GM12874 (cell line): Measurements from ENCODE around the gene KRT32.
A peak's percentile ranks its signal among the peaks of the same experiment; 100 is the strongest.

ENCODE experiments used
- TF ChIP-seq, protein P1 (sequence below): IDR thresholded peaks from 2 replicates; pipeline ENCODE4 v1.5.1; 2011; ENCODE audit warnings: low read depth, mild to moderate bottlenecking, control low read depth, low read length, moderate library complexity; ENCODE audit not compliant: insufficient read depth

Gene KRT32

DNA sequence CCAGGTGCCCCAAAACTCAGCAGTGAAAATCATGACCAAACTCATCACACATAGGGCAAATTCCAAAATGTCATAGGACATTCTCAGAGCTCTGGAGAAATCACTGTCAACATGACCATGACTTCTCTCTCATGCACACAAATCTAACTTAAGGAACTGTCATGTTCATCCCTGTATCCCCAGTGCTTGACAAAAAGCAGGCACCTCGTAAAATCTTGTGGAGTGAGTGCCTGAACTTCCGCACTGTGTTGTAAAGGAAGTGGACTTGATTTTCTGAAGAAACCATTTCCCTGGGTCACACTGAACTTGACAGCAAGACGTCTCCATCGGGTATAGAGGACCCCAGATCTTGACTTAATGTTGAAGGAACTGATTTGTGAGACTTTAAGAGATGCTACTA is 45.6 kb downstream of the KRT32 start:
- TF ChIP-seq, protein P1, sequence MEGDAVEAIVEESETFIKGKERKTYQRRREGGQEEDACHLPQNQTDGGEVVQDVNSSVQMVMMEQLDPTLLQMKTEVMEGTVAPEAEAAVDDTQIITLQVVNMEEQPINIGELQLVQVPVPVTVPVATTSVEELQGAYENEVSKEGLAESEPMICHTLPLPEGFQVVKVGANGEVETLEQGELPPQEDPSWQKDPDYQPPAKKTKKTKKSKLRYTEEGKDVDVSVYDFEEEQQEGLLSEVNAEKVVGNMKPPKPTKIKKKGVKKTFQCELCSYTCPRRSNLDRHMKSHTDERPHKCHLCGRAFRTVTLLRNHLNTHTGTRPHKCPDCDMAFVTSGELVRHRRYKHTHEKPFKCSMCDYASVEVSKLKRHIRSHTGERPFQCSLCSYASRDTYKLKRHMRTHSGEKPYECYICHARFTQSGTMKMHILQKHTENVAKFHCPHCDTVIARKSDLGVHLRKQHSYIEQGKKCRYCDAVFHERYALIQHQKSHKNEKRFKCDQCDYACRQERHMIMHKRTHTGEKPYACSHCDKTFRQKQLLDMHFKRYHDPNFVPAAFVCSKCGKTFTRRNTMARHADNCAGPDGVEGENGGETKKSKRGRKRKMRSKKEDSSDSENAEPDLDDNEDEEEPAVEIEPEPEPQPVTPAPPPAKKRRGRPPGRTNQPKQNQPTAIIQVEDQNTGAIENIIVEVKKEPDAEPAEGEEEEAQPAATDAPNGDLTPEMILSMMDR, result no peak

DNA sequence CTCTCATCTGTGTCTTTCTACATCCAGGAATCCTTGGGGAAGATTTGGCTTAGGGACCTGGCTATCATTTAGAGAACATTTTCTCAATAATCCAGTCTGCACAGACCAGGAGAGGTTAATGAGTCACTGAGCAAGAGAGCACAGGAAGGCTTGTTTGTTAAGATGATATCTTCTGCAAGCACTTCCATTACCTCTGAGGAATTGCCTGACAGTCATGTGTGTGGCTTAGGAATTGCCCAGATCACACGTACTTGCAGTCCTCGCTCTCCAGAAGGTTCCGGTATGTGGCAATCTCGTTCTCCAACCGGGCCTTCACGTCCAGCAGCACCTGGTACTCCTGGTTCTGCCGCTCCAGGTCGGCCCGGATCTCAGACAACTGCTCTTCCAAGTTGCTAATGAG is 46.1 kb downstream of the KRT32 start:
- TF ChIP-seq, protein P1, result no peak

DNA sequence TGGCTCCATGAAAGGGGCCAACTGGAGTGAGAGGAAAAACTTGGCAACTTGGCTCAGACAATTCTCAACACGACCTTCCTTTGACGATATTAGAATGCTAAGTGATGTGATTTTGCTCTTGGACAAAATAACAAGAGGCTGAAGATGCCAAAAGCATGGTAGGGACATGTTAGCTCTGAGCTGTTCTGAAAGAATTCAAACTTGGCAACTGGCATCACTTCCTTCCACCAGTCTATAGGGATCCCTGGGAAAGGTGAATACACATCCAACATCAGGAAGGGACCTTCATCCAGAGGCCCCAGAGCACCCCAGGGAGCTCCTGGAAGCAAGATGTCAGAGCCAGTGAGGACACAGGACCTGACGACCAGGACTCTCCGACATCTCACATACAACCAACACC is 47.1 kb downstream of the KRT32 start:
- TF ChIP-seq, protein P1, result no peak

DNA sequence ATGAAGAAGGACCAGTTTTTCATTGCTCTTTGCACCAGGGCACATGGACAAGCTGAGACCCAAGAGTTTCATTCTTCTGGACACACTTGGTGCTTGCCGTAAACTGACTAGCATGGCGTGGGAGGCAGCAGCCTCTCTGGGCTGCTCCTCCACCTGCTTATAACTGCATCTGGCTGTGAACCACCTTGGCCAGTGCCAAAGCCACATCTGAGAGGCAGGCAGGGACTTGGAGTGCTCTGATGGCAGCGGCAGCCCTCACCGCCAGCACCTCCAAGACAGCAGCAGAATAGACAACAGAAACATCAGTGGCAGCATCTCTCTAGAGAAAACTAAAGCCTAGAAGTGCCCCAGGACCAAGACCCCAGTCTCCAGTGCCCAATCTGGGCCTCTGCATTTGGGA is 47.5 kb downstream of the KRT32 start:
- TF ChIP-seq, protein P1, result no peak

DNA sequence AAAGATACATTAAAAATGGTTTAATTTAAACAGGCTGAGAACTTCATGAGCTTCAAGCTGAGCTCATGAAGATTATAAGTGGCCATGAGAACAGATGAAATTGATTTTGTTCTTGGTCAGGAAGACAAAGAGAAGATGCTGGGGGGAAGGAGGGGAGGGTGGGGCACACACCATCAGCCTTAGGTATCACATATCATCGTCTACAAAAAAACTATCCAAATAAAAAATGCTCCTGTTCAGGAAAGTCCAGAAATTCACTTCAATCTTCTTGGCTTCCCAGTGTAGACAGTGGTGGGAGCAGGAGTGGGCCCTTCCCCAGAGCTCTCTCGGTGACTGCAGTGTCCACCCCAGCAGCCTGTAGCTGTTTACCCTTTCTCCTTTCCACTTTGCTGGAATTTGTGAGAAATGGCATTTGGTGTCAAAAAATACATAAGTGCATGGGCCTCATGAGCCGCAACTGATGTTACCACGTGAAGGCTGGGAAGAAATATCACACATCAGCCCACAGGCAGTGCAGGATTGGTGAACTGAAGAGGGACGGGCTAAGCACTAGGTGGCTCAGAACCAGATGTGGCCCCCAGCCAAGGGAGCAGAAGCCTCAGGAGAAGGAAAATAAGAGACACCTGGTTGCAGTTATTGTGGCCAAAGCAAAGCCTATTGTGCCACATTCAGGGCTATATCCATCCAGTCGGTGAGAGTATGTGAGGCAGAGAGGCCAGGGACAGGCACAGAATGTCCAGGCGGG is 48.9 kb downstream of the KRT32 start:
- TF ChIP-seq, protein P1, result no peak

DNA sequence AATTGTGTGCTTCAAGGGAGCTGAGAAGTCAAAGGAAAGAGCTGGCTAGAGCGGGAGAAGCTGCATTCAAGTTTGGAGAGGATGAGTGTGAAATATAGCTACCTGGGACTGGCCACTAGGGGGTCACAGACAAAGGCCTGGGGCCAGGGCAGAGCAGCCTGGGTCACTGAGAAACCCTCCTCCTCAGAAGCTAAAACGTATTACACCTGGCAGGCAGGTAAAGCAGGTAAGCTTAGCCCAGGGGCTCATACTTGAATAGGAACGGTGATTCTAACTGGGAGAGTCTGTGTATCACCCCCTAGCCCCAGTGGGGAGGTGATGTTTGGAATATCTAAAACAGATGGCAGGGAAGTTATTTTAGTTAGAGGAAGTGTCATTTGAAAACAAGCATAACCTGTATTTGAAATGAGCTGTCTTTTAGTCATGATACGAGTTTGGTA is 49.6 kb downstream of the KRT32 start:
- TF ChIP-seq, protein P1, result peak; percentile 70

DNA sequence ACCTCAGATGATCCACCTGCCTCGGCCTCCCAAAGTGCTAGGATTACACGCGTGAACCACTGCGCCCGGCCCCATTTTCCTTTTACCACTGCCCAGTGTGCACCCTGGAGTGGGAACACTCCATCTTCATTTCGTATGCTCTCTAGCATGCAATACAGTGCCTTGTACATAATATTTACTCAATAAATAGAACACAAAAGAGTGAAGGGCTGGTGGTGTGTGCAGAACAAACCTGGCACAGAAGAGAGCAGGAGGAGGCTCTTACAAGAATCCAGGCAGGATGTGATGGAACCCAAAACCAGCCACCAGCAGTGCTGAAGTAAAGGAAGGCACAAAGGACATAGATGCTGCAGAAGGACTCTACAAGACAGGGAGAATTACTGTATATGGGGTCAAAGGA is 50.1 kb downstream of the KRT32 start:
- TF ChIP-seq, protein P1, result no peak

DNA sequence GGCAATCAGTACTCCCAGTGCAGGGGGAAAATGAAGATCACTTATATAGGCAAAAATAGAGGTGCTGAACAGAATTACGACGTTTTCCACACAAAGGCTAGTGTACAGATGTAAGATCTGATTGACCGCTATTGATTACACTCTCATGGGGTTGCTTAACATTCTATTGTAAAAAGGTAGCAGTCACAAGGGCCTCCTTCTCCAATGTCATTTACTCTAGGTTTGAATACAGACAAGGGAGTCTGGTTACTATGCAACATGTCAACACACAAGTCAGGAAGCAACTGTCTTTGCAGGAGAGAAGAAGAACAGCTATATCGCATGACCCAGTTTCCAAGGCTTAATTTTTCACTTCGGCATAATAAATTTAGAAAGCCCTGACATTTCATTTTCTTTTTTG is 50.7 kb downstream of the KRT32 start:
- TF ChIP-seq, protein P1, result no peak
